ENCODE data around the gene PLXNA3. TPM values are rescaled to one million over a fixed set of nuclear protein-coding genes. Genes with fewer than 3 reads are reported as not detected.

PLXNA3 gene
- total RNA-seq, 2 experiments from 2014 or later = 35.1 to 38.1 TPM

- Mint-ChIP-seq H3K27me3 (no peaks in the 10 kb centered on the region), H3K9me3 (no peaks in the 10 kb centered on the region), H3K4me3 (peak overlapping the region; percentile 72), H3K27ac (peak overlapping the region; percentile 27), H3K4me1 (ENCODE audit: low read depth) (peaks cover 9% of the 10 kb centered on the region), H3K36me3 (ENCODE audit: low read depth) (no peaks in the 10 kb centered on the region)
- no peak for ATAC-seq (ENCODE audit: poor library complexity)
- no peaks in the 10 kb centered on the region for H3K9me3 ChIP-seq (ENCODE audit: control insufficient read depth in 1 of 2, insufficient read depth in 1 of 2, low read length in 2 of 2)
- peak overlapping the region; percentile 53 for H3K4me3 ChIP-seq (ENCODE audit: low read length)
- H3K36me3 ChIP-seq (ENCODE audit: insufficient read depth, low read length) = peaks cover 16% of the 10 kb centered on the region
- intact Hi-C loops (cut with DNase I, micrococcal nuclease) = loop anchor here (2.0 to 10.0 kb wide), 2 partner anchors 49 to 51 kb away; partner anchors contain the start of gene GDI1 (in 2 of the 2)
- H3K4me1 ChIP-seq (ENCODE audit: insufficient read depth, low read length) = peaks cover 51% of the 10 kb centered on the region
- ChIA-PET CTCF (no interaction called here), POLR2A (interaction anchor here (1.0 to 3.0 kb wide), 8 partner anchors 28 to 88 kb away, joined by 3 to 18 read pairs (median 4); partner anchors contain the start of genes ATP6AP1, FAM3A, PLXNA3 and RPL10)
- H3K27ac ChIP-seq (ENCODE audit: low read depth in 1 of 2, low read length in 2 of 2) = peak overlapping the region in 1 of 2 donors; percentile 13
- no peaks in the 10 kb centered on the region for H3K27me3 ChIP-seq (ENCODE audit: control insufficient read depth in 1 of 2, insufficient read depth in 2 of 2, low read length in 2 of 2)
- TF ChIP-seq CTCF (IDR thresholded peaks at IDR 0.05) = no peak
- no peak for DNase-seq
Measured at GRCh38 chrX:154485150-154486051, 27.3 kb downstream of the PLXNA3 start.

GRCh38 chrX:154486052-154486395, 27.9 kb downstream of the PLXNA3 start:
- H3K36me3 Mint-ChIP-seq (ENCODE audit: low read depth) = peaks cover 4% of the 10 kb centered on the region
- Histone ChIP-seq H3K4me1 (ENCODE audit: insufficient read depth, low read length) (peaks cover 54% of the 10 kb centered on the region), H3K36me3 (ENCODE audit: insufficient read depth, low read length) (peaks cover 16% of the 10 kb centered on the region), H3K27ac (ENCODE audit: low read depth in 1 of 2, low read length in 2 of 2) (no peak overlapping the region), H3K27me3 (ENCODE audit: control insufficient read depth in 1 of 2, insufficient read depth in 2 of 2, low read length in 2 of 2) (no peaks in the 10 kb centered on the region), H3K4me3 (ENCODE audit: low read length) (peak overlapping the region; percentile 53), H3K9me3 (ENCODE audit: control insufficient read depth in 1 of 2, insufficient read depth in 1 of 2, low read length in 2 of 2) (no peaks in the 10 kb centered on the region)
- no peaks in the 10 kb centered on the region for H3K27me3 Mint-ChIP-seq
- ChIA-PET CTCF (no interaction called here), POLR2A (interaction anchor here (1.0 to 3.0 kb wide), 7 partner anchors 28 to 88 kb away, joined by 3 to 18 read pairs (median 5); partner anchors contain the start of genes ATP6AP1, FAM3A, PLXNA3 and RPL10)
- H3K27ac Mint-ChIP-seq = no peak overlapping the region
- intact Hi-C loops (cut with DNase I, micrococcal nuclease) = loop anchor here in 1 of 2 experiments (10.0 kb wide), 1 partner anchor 51 kb away; the partner anchor contains the start of gene GDI1
- peaks cover 13% of the 10 kb centered on the region for H3K4me1 Mint-ChIP-seq (ENCODE audit: low read depth)
- H3K9me3 Mint-ChIP-seq = no peaks in the 10 kb centered on the region
- no peak for TF ChIP-seq CTCF (IDR thresholded peaks at IDR 0.05)
- ATAC-seq (ENCODE audit: poor library complexity) (peak; percentile 11), DNase-seq (peak in 10 of 14 experiments; percentile 7 to 70 (median 39))
- peak overlapping the region; percentile 25 for H3K4me3 Mint-ChIP-seq

GRCh38 chrX:154486396-154487207, 28.5 kb downstream of the PLXNA3 start, which contains the start of gene UBL4A:
Gene UBL4A, minus strand, starts transcription at chrX:154486615. Its CDS starts 31 bp downstream, at chrX:154486584.
- H3K27me3 ChIP-seq (ENCODE audit: control insufficient read depth in 1 of 2, insufficient read depth in 2 of 2, low read length in 2 of 2) = no peaks in the 10 kb centered on the region
- peak within 1 kb of the TSS; percentile 53 for H3K4me3 ChIP-seq (ENCODE audit: low read length)
- Mint-ChIP-seq H3K27me3 (no peaks in the 10 kb centered on the region), H3K27ac (peak within 1 kb of the TSS; percentile 83), H3K36me3 (ENCODE audit: low read depth) (peaks cover 6% of the 10 kb centered on the region), H3K9me3 (no peaks in the 10 kb centered on the region), H3K4me1 (ENCODE audit: low read depth) (peaks cover 14% of the 10 kb centered on the region), H3K4me3 (peak within 1 kb of the TSS; percentile 88)
- CTCF ChIA-PET = no interaction called here
- intact Hi-C loops (cut with DNase I, micrococcal nuclease) = loop anchor here in 1 of 2 experiments (10.0 kb wide), 1 partner anchor 52 kb away; the partner anchor contains the start of gene GDI1
- H3K9me3 ChIP-seq (ENCODE audit: control insufficient read depth in 1 of 2, insufficient read depth in 1 of 2, low read length in 2 of 2) = no peaks in the 10 kb centered on the region
- H3K36me3 ChIP-seq (ENCODE audit: insufficient read depth, low read length) = peaks cover 16% of the 10 kb centered on the region
- peaks cover 58% of the 10 kb centered on the region for H3K4me1 ChIP-seq (ENCODE audit: insufficient read depth, low read length)
- peak in 13 of 14 experiments; percentile 20 to 79 (median 53) for DNase-seq
- ATAC-seq (ENCODE audit: poor library complexity) = peak; percentile 18
- POLR2A ChIA-PET = interaction anchor here (0.8 to 3.0 kb wide), 11 partner anchors 8 to 89 kb away, joined by 3 to 18 read pairs (median 4); partner anchors contain the start of genes ATP6AP1, FAM3A, PLXNA3 and RPL10
- peak within 1 kb of the TSS; percentile 34 to 67 for H3K27ac ChIP-seq (ENCODE audit: low read depth in 1 of 2, low read length in 2 of 2)
- no peak for TF ChIP-seq CTCF (IDR thresholded peaks at IDR 0.05)
